ENCODE measurements around the gene TRIM72. TPM values are rescaled to one million over a fixed set of nuclear protein-coding genes. Genes with fewer than 3 reads are reported as not detected.

Gene TRIM72
- total and polyA plus RNA-seq, 2 of the 8 experiments (the other 6 are each of a cell fraction or from before 2014, with no cell fraction given) = 0.57 to 2.1 TPM

- TF ChIP-seq CHD7 (IDR thresholded peaks at IDR 0.05; ENCODE audit: insufficient replicate concordance, low read length) = no peak
- no peak for TF ChIP-seq EZH2 (IDR thresholded peaks at IDR 0.05; ENCODE audit: low read depth, low read length, severe bottlenecking)
- TF ChIP-seq ZNF274 (IDR thresholded peaks at IDR 0.05; ENCODE audit: borderline replicate concordance, extremely low read depth, low read length) = no peak
- TF ChIP-seq RAD21 (IDR thresholded peaks at IDR 0.05 in 1 of 2, conservative IDR thresholded peaks at IDR 0.05 in 1 of 2; ENCODE audit: low read depth in 2 of 2, low read length in 2 of 2) = no peak
- TF ChIP-seq EGR1 (IDR thresholded peaks at IDR 0.05; ENCODE audit: borderline replicate concordance, low read depth, low read length) = no peak
- no peak for TF ChIP-seq ATF3 (IDR thresholded peaks at IDR 0.05; ENCODE audit: insufficient read depth, low read depth, low read length)
- no peak for TF ChIP-seq RFX5 (IDR thresholded peaks at IDR 0.05; ENCODE audit: borderline replicate concordance, low read depth, low read length)
- TF ChIP-seq JUND (IDR thresholded peaks at IDR 0.05; ENCODE audit: low read length) = no peak
- no peak for TF ChIP-seq BACH1 (IDR thresholded peaks at IDR 0.05; ENCODE audit: low read length)
Measured at GRCh38 chr16:31250782-31251384, 37.0 kb downstream of the TRIM72 start (continued).

Data from H1 (cell line).